GM21786 (cell line): ENCODE results near the gene NUP205.

Experiments used
- ATAC-seq: cut with Tn5 transposase; IDR thresholded peaks from one replicate; pipeline ENCODE4 v1.9.1; 2021; ENCODE audit not compliant: unreplicated experiment

NUP205 gene

DNA sequence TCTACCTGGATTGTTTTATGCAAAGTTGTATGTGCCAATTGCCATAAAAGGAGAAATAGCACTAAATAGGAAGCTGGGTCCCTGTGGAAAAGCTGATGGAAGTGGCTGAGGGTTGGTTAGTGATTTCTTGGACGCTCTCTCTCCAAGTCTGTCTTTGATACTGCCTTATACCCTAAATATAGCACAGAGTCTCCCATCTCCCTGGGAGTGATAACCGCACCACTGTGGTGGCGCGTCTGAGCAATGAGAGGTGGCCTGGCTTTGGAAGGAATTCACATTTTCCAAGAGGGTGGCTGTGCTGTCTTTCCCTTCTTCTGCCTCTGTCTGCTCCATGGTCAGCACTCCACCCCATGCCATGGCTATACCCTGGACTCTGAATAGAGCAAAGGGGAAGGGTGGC lies 135.8 kb downstream of the NUP205 start:
- no peak for ATAC-seq

DNA sequence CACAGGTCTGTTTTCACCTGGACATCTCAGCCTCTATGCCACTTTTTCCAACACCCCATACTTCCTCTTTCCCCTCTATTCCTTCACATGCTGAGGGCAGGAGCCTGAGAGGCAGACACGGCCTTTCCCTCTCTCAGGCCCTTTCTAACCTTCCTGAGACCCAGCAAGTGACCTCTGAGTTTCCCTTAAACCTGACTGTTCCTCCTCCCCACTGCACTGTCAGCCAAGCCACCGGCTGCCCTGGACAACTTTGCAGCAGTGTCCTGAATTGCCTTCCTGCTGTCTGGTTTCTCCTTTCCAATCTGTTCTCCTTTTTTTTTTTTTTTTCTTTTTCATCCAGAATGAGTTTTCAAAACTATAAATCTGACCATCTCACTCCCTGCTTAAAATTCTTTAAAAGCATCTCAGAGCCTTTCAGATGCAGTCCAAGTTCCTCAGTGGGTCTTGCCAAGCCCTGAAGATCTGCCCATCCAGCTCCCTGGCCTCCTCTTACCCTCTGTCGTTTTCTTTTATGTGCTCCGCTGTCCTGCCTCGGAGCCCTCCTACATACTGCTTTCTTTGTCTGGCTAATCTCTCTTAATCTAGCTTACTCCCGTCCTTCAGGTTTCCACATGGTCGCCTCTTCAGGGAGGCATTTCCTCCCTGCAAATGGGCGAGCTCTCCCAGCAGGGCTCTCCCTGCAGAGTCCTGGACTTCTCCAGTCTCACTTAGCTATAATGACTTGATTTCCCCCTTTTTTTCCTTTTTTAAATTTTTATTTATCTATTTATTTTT lies 139.7 kb downstream of the NUP205 start:
- no peak for ATAC-seq
